Measurements from ENCODE around the gene SLCO4C1.
"Not testable (repeated sequence)": the region's sequence is repeated elsewhere in the genome, so short reads cannot be mapped to it uniquely, and the experiment has no call there.

Gene SLCO4C1, protein sequence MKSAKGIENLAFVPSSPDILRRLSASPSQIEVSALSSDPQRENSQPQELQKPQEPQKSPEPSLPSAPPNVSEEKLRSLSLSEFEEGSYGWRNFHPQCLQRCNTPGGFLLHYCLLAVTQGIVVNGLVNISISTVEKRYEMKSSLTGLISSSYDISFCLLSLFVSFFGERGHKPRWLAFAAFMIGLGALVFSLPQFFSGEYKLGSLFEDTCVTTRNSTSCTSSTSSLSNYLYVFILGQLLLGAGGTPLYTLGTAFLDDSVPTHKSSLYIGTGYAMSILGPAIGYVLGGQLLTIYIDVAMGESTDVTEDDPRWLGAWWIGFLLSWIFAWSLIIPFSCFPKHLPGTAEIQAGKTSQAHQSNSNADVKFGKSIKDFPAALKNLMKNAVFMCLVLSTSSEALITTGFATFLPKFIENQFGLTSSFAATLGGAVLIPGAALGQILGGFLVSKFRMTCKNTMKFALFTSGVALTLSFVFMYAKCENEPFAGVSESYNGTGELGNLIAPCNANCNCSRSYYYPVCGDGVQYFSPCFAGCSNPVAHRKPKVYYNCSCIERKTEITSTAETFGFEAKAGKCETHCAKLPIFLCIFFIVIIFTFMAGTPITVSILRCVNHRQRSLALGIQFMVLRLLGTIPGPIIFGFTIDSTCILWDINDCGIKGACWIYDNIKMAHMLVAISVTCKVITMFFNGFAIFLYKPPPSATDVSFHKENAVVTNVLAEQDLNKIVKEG

GRCh38 chr5:102296178-102296817 lies at the start of gene SLCO4C1:
SLCO4C1 (minus strand) TSS chr5:102296284; CDS start chr5:102296262, 22 bp downstream.
- FAIRE-seq, result no peak

GRCh38 chr5:102341681-102342288 lies 45.7 kb upstream of the SLCO4C1 start:
- FAIRE-seq, result no peak

DNA sequence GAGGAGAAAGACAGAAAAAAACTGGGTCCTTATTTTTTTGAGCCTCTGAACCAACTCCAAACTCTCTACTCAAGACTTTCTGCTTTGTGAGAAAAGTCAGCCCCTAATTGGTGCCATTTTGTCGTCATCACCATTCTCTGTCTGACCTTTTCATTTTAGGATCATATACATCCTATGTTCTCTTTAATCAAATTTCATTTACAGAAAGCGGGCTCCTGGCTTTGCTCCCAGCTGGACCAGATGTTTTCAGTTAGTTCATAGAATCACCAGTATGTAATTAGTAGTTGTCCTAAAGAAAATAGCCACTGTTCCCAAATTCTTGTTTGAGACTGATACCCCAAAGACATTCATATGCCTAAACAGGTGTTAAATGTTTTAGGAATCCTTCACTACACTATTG lies 28.6 kb upstream of the SLCO4C1 start:
- no peak for FAIRE-seq

- not testable (repeated sequence) for FAIRE-seq
Measured at GRCh38 chr5:102318801-102319200, 22.7 kb upstream of the SLCO4C1 start.

DNA sequence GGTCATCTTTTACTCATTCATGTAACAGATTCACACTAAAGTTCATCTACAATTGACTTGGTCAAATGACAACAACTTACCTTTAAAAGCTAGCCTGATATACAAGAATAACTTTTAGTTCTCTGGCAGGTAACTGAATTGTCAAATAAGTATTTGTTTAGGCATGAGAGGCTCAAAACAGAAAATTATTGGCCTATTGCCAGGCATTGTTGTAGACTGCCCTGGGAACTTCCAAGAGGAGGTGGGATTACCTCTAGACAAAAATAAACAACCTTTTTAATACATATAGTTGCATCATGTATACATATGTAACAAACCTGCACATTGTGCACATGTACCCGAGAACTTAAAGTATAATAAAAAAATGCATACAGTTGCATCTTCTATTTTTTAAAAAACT lies 18.2 kb upstream of the SLCO4C1 start:
- FAIRE-seq, result no peak

DNA sequence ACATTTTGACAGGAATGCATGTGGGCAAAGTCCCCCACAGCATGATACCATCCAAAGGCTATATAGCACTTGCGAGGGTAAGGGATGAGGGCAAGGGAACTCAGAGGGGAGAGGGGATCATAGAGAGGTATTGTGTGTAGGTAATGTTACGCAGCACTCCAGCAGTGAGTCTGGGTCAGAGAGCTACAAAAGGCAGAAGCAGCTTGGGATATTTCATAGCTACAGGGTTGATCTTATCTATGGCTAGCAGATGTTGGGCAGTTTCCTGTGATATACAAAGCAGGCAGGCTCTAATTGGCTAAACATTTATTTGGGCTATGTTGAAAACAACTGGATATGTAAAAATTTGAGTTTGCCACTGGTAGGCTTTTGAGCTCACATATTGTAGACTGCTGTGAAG lies 17.8 kb upstream of the SLCO4C1 start:
- no peak for FAIRE-seq

DNA sequence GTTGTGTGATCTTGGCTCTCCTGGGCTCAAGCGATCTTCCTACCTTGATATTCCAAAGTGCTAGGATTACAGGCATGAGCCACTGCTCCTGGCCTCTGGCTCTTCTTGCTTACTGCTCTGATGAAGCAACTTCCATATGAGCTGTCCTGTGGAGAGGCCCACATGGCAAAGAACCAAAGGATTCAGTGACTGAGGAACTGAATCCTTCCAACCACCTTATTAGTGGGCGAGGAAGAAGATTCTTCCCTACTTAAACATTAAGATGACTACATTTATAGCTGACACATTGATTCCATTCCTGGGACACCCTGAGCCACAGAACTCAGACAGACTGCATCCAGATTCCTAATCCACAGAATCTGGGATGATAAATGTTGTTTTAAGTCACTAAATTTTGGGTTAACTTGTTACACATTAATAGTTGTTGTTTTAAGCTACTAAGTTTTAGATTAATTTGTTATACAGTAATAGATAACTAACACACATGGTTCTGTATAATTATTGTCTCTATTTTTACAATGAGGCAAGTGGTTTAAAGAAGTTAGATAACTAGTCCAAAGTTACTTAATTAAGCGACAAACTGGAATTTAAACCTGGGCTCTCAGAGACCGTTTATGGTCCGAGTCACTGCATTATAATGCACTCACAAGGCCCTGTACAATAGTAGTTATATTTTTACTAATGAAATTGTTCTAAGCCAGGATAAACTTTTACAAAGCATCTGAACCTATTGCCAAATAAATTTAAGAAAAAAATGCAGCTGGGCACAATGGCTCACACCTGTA lies 16.7 kb upstream of the SLCO4C1 start:
- FAIRE-seq, result no peak

- FAIRE-seq, result no peak
Measured at GRCh38 chr5:102309586-102309985, 13.5 kb upstream of the SLCO4C1 start.

GRCh38 chr5:102307232-102307631 lies 11.1 kb upstream of the SLCO4C1 start:
- no peak for FAIRE-seq

- no peak for FAIRE-seq
Measured at GRCh38 chr5:102306121-102306520, 10.0 kb upstream of the SLCO4C1 start.

DNA sequence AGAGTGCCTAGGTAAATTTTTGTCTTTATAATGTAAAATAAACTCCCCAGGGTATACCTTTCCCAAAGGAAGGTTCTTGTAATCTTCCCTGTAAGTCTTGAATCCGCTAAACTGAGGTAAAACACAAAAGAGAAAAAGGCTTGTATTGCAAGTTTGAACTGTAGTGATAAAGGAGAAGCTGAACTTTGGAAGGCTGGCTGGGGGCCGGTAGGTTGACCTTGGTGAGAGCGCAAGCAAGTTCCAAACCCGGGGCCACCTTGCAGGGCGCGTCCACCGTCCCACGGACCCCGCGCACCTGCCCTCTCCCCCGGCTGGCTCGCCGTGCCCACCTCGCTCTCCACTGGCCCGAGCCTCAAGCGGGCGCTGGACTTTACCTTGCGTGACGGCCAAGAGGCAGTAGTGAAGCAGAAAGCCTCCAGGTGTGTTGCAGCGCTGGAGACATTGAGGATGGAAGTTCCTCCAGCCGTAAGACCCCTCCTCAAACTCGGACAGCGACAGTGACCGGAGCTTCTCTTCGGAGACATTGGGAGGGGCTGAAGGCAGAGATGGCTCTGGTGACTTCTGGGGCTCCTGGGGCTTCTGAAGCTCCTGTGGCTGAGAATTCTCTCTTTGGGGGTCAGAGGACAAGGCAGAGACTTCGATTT lies 428 bp downstream of the SLCO4C1 start:
- FAIRE-seq, result no peak

- FAIRE-seq, result no peak
Measured at GRCh38 chr5:102294886-102295395, 1.1 kb downstream of the SLCO4C1 start.

- no peak for FAIRE-seq
Measured at GRCh38 chr5:102290004-102290403, 6.1 kb downstream of the SLCO4C1 start.

DNA sequence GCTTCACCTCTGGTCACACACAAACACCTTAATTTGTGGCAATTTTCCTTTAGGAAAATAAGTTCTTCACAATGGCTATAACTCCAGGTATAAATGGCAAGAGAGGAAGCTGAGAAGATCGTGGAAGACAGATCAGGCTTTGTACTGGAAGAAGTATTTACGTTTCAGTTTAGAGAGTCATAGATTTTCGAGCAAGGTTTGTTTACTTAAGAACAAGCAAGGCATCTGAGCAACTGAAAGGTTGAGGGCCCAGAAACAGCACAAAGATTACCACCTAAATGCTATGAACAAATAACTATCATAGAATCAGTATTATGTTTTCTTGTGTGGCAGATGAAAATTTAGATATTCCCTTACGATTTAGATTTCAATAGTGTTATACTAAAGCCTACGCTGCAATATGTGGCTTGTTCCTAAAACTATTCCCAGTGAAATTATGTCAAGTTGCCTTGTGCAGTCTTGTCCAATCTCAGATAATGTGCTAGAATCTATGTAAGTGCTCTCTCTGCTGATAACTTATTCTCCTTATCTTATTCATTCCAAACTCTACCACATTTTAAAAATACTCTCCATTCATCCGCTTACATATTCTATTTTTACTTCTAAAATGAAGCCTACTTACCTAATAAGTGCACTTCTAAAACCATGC lies 6.7 kb downstream of the SLCO4C1 start:
- FAIRE-seq, result no peak

- no peak for FAIRE-seq
Measured at GRCh38 chr5:102288630-102289029, 7.5 kb downstream of the SLCO4C1 start.

GRCh38 chr5:102286476-102286875 lies 9.6 kb downstream of the SLCO4C1 start:
- FAIRE-seq, result no peak

DNA sequence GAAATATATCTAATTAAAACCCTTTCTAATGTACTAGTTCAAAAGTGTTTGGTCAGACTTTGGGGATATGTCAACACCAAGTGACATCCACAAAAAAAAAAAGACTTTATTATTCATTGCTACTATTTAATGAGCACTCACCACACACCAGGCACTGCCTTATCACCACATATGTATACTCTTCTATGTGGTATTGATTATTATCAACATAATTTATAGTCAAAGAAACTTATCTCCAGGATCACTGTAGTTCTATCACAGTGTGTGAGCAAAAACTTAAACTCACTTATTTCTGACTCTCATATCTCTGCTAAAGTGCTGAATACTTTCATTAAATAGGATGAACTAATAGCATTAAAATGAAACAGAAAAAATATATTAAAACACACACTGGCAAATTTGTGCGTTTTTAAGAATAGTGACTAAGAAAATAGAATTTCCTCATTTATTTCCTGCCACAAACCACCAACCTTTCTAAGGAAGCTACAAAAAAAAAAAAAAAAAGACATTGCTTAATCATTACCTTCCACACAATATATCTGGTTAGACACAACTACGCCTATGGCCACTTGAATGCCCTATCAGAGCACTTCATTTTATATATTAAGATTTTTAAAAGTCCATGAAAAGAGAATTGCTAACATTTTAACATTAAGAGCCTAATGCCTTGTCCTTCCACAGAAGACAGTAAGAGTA lies 12.8 kb downstream of the SLCO4C1 start:
- FAIRE-seq, result no peak

GRCh38 chr5:102279711-102280110 lies 16.4 kb downstream of the SLCO4C1 start:
- no peak for FAIRE-seq

DNA sequence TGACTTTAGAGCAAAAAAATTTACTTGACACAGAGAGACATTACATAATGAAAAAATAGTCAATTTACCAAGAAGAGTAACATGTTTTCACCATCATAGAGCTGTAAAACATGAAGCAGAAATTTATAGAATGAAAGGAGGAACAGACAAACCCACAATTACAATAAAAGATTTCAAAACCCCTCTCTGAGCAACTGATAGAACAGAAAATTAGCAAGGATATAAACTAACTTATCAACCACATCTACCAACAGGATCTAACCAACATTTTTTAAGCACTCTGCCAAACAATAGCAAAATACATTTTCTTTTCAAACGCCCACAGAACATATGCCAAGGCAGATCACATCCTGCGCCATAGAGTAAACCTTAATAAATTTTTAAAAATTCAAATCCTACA lies 17.9 kb downstream of the SLCO4C1 start:
- no peak for FAIRE-seq

GRCh38 chr5:102277144-102277543 lies 18.9 kb downstream of the SLCO4C1 start:
- no peak for FAIRE-seq

GRCh38 chr5:102271759-102272158 lies 24.3 kb downstream of the SLCO4C1 start:
- no peak for FAIRE-seq

All from islet of Langerhans (tissue), 1 donor.